Left renal pelvis (tissue), 4 donors: Measurements from ENCODE around the gene LYSMD2. TPM values are rescaled to one million over a fixed set of nuclear protein-coding genes. Genes with fewer than 3 reads are reported as not detected.

Experiments
- DNase-seq, 4 donors: peaks; one replicate each; pipeline ENCODE4 v3.0.0-alpha.2; 2013; ENCODE audit warnings: low read depth in 4 of 4, low spot score in 3 of 4
- polyA plus RNA-seq, 4 donors: library from polyadenylated mRNA; unstranded; fragments of 120-200 nt; gene quantifications; one replicate each; pipeline ENCODE4 v1.2.1, GENCODE V29; 2013; ENCODE audit not compliant: insufficient read length in 4 of 4

LYSMD2 gene
- polyA plus RNA-seq, 4 donors, result 4.5 to 7.5 (median 5.9) TPM

DNA sequence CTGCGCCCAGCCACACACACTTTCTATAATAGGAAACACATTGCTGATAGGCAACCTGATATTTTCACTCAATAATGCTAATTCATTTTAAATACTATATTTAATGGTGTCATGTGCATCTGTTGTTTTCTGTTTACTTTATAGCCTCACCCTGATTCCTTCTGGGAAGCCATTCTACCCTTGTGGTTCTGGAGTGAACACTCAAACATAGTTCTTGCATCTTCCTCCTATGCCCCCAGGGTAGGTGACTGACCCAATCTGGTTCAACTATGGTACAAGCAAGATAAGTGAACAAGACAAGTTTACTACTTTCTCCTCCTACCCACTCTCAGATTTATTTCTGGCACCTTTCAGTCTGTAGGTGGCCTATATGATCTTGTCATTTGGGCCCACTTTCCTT lies 60.4 kb downstream of the LYSMD2 start:
- no peak for DNase-seq

DNA sequence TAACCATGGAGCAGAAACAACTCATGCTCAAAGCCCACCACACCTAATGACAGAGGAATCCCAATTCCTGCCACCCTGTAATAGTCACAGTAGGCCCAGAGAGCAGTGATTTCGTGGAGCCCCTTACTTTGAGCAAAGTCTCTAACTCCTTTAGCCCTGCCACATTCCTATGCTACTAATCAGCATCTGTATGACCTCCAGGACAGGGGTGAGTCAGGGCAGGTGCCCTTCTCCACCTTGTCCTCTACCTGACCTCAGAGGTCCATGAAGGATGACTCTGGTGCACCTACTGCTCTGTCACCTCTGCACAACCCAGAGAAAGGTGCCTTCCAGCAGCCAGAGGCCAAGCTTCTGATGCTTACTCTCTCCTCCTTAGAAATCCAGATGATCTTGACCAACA lies 62.2 kb downstream of the LYSMD2 start:
- no peak for DNase-seq

Other genes with a start within 250 kb of the LYSMD2 start
- 10 to 100 TPM; 47.3 to 95.7 (median 55.9) TPM for gene DMXL2, start 114.9 kb downstream of the LYSMD2 start, polyA plus RNA-seq
- under 1 TPM; 0.09 to 0.57 (median 0.43) TPM for gene SCG3, start 56.2 kb downstream of the LYSMD2 start, polyA plus RNA-seq
- gene TMOD2, start 13.9 kb upstream of the LYSMD2 start, polyA plus RNA-seq, result 10 to 100 TPM in 1 of 4 donors, 1 to 10 TPM in 3; 4.5 to 12.1 (median 5.5) TPM
- gene TMOD3, start 92.0 kb upstream of the LYSMD2 start, polyA plus RNA-seq, result 10 to 100 TPM; 38.2 to 60.0 (median 50.6) TPM
- gene LEO1, start 234.1 kb upstream of the LYSMD2 start, polyA plus RNA-seq, result 10 to 100 TPM; 31.6 to 38.4 (median 34.5) TPM